Measurements from ENCODE around the gene FXYD3.

Gene FXYD3

GRCh38 chr19:35115177-35115951 lies at the start of gene FXYD3:
TSS of gene FXYD3 (plus strand) at chr19:35115823. CDS start at chr19:35119377, 3,554 bp downstream.
- no peak for FAIRE-seq

- FAIRE-seq: no peak
These were observed 49.5 kb upstream of the FXYD3 start for GRCh38 chr19:35066121-35066520.

GRCh38 chr19:35066691-35067563 lies 48.7 kb upstream of the FXYD3 start:
- no peak for FAIRE-seq

- no peak for FAIRE-seq
These were observed 46.5 kb upstream of the FXYD3 start for GRCh38 chr19:35068941-35069634.

- no peak for FAIRE-seq
These were observed 45.9 kb upstream of the FXYD3 start for GRCh38 chr19:35069696-35070095.

GRCh38 chr19:35070471-35070870 lies 45.2 kb upstream of the FXYD3 start:
- FAIRE-seq: no peak

- FAIRE-seq: no peak
These were observed 42.1 kb upstream of the FXYD3 start for GRCh38 chr19:35073516-35073915.

GRCh38 chr19:35073941-35074340 lies 41.7 kb upstream of the FXYD3 start:
- no peak for FAIRE-seq

- FAIRE-seq: no peak
These were observed 41.0 kb upstream of the FXYD3 start for GRCh38 chr19:35074426-35075201.

- FAIRE-seq: no peak
These were observed 40.2 kb upstream of the FXYD3 start for GRCh38 chr19:35075202-35076025.

GRCh38 chr19:35076026-35076370 lies 39.6 kb upstream of the FXYD3 start:
- FAIRE-seq: no peak

GRCh38 chr19:35076657-35077056 lies 39.0 kb upstream of the FXYD3 start:
- FAIRE-seq: no peak

GRCh38 chr19:35077411-35078223 lies 38.0 kb upstream of the FXYD3 start:
- FAIRE-seq: no peak

- no peak for FAIRE-seq
These were observed 35.8 kb upstream of the FXYD3 start for GRCh38 chr19:35079826-35080225.

- FAIRE-seq: no peak
These were observed 34.9 kb upstream of the FXYD3 start for GRCh38 chr19:35080613-35081170.

GRCh38 chr19:35081201-35081600 lies 34.4 kb upstream of the FXYD3 start:
- FAIRE-seq: no peak

GRCh38 chr19:35083691-35084508 lies 31.7 kb upstream of the FXYD3 start:
- no peak for FAIRE-seq

GRCh38 chr19:35084509-35084762 lies 31.2 kb upstream of the FXYD3 start:
- no peak for FAIRE-seq

- FAIRE-seq: no peak
These were observed 29.7 kb upstream of the FXYD3 start for GRCh38 chr19:35085947-35086346.

GRCh38 chr19:35086455-35086854 lies 29.2 kb upstream of the FXYD3 start:
- no peak for FAIRE-seq
